Non-pigmented ciliary epithelial cell (primary cell): ENCODE results near the gene PROZ.

Experiments used
- DNase-seq: peaks from one replicate; pipeline ENCODE4 v3.0.0-alpha.2; 2010; ENCODE audit warnings: low read depth

PROZ gene

GRCh38 chr13:113141601-113141970, 16.9 kb upstream of the PROZ start:
- no peak for DNase-seq

- DNase-seq = no peak
Observed at GRCh38 chr13:113142876-113143275, 15.6 kb upstream of the PROZ start.

GRCh38 chr13:113143466-113144254, 14.8 kb upstream of the PROZ start:
- DNase-seq = no peak

GRCh38 chr13:113144255-113144629, 14.2 kb upstream of the PROZ start:
- DNase-seq = no peak

- DNase-seq = no peak
Observed at GRCh38 chr13:113145496-113145895, 13.0 kb upstream of the PROZ start.

- no peak for DNase-seq
Observed at GRCh38 chr13:113145911-113146598, 12.4 kb upstream of the PROZ start.

- no peak for DNase-seq
Observed at GRCh38 chr13:113146750-113147149, 11.7 kb upstream of the PROZ start.

- DNase-seq = no peak
Observed at GRCh38 chr13:113147206-113147605, 11.2 kb upstream of the PROZ start.

GRCh38 chr13:113148407-113148806, 10.0 kb upstream of the PROZ start:
- no peak for DNase-seq

GRCh38 chr13:113148940-113149503, 9.4 kb upstream of the PROZ start:
- DNase-seq = no peak

- DNase-seq = no peak
Observed at GRCh38 chr13:113149711-113150549, 8.5 kb upstream of the PROZ start.

- DNase-seq = no peak
Observed at GRCh38 chr13:113150550-113151365, 7.7 kb upstream of the PROZ start.

- no peak for DNase-seq
Observed at GRCh38 chr13:113151745-113152690, 6.4 kb upstream of the PROZ start.

GRCh38 chr13:113152691-113152983, 5.8 kb upstream of the PROZ start:
- DNase-seq = no peak

- no peak for DNase-seq
Observed at GRCh38 chr13:113152984-113153809, 5.3 kb upstream of the PROZ start.

- no peak for DNase-seq
Observed at GRCh38 chr13:113153810-113154748, 4.4 kb upstream of the PROZ start.

GRCh38 chr13:113155201-113155600, 3.2 kb upstream of the PROZ start:
- DNase-seq = no peak

GRCh38 chr13:113155982-113156655, 2.3 kb upstream of the PROZ start:
- DNase-seq = no peak
